Activated CD4-positive, alpha-beta T cell treated with anti-CD3 and anti-CD28 coated beads, Interleukin-2, amount 10 ng/mL, durations not matched to agents 24 days and 14 days (primary cell): ENCODE results near the gene ZFHX2. TPM values are rescaled to one million over a fixed set of nuclear protein-coding genes. Genes with fewer than 3 reads are reported as not detected.

Source experiments
- DNase-seq: peaks from one replicate; pipeline ENCODE4 v3.0.0; 2022
- H3K27ac Mint-ChIP-seq: one replicate; pipeline ENCODE4 v1.8.0; 2022; ENCODE audit warnings: mild to moderate bottlenecking, mixed read lengths
- H3K27me3 Mint-ChIP-seq: one replicate; pipeline ENCODE4 v1.8.0; 2022; ENCODE audit warnings: mixed read lengths
- H3K36me3 Mint-ChIP-seq: one replicate; pipeline ENCODE4 v1.8.0; 2022; ENCODE audit warnings: low read depth, mild to moderate bottlenecking, mixed read lengths
- H3K4me1 Mint-ChIP-seq: one replicate; pipeline ENCODE4 v1.8.0; 2021; ENCODE audit warnings: mixed read lengths
- H3K4me3 Mint-ChIP-seq: one replicate; pipeline ENCODE4 v1.8.0; 2022; ENCODE audit warnings: mild to moderate bottlenecking, moderate library complexity, mixed read lengths
- H3K9me3 Mint-ChIP-seq: one replicate; pipeline ENCODE4 v1.8.0; 2021; ENCODE audit warnings: mixed read lengths
- intact Hi-C: fragments of 100-400 bp; cut with micrococcal nuclease; formaldehyde crosslinking; loops from one replicate; pipeline ENCODE4 v1.15.1; 2023
- total RNA-seq: library from RNA; stranded (reverse); gene quantifications from 2 replicates; pipeline ENCODE4 v1.2.3, GENCODE V29; 2022

The ZFHX2 gene
- total RNA-seq, 1 donor from 2014 or later, result 2.8 TPM

- Mint-ChIP-seq H3K4me3 (no peak overlapping the region), H3K9me3 (no peaks in the 10 kb centered on the region), H3K36me3 (peaks cover 55% of the 10 kb centered on the region), H3K27ac (peak overlapping the region; percentile 39), H3K4me1 (peaks cover 32% of the 10 kb centered on the region), H3K27me3 (no peaks in the 10 kb centered on the region)
- intact Hi-C loops, result loop anchor here (5.0 to 10.0 kb wide), 3 partner anchors 465 to 885 kb away; partner anchors contain the start of genes ACIN1, C14orf119, DCAF11 and NRL
- no peak for DNase-seq
These were observed 8.5 kb upstream of the ZFHX2 start for GRCh38 chr14:23559926-23560520.

- H3K36me3 Mint-ChIP-seq, result peaks cover 48% of the 10 kb centered on the region
- intact Hi-C loops, result loop anchor here (5.0 to 10.0 kb wide), 2 partner anchors 464 to 553 kb away; partner anchors contain the start of genes ACIN1, C14orf119, DCAF11 and NRL
- peaks cover 34% of the 10 kb centered on the region for H3K4me1 Mint-ChIP-seq
- H3K27ac Mint-ChIP-seq, result no peak overlapping the region
- no peaks in the 10 kb centered on the region for H3K9me3 Mint-ChIP-seq
- DNase-seq, result peak; percentile 90
- no peak overlapping the region for H3K4me3 Mint-ChIP-seq
- H3K27me3 Mint-ChIP-seq, result no peaks in the 10 kb centered on the region
These were observed 7.7 kb upstream of the ZFHX2 start for GRCh38 chr14:23559010-23559925.

GRCh38 chr14:23558346-23559009, 6.9 kb upstream of the ZFHX2 start:
- no peak for DNase-seq
- H3K9me3 Mint-ChIP-seq, result no peaks in the 10 kb centered on the region
- H3K4me3 Mint-ChIP-seq, result peak overlapping the region; percentile 3
- H3K4me1 Mint-ChIP-seq, result peaks cover 34% of the 10 kb centered on the region
- peak overlapping the region; percentile 3 for H3K27ac Mint-ChIP-seq
- peaks cover 44% of the 10 kb centered on the region for H3K36me3 Mint-ChIP-seq
- intact Hi-C loops, result loop anchor here (5.0 to 10.0 kb wide), 2 partner anchors 464 to 554 kb away; partner anchors contain the start of genes ACIN1, C14orf119, DCAF11 and NRL
- no peaks in the 10 kb centered on the region for H3K27me3 Mint-ChIP-seq

- H3K9me3 Mint-ChIP-seq, result no peaks in the 10 kb centered on the region
- intact Hi-C loops, result loop anchor here (5.0 to 10.0 kb wide), 2 partner anchors 463 to 554 kb away; partner anchors contain the start of genes ACIN1, C14orf119, DCAF11 and NRL
- H3K36me3 Mint-ChIP-seq, result peaks cover 38% of the 10 kb centered on the region
- DNase-seq, result no peak
- H3K4me3 Mint-ChIP-seq, result peak overlapping the region; percentile 80
- H3K4me1 Mint-ChIP-seq, result peaks cover 32% of the 10 kb centered on the region
- no peaks in the 10 kb centered on the region for H3K27me3 Mint-ChIP-seq
- peak overlapping the region; percentile 76 for H3K27ac Mint-ChIP-seq
These were observed 6.4 kb upstream of the ZFHX2 start for GRCh38 chr14:23557946-23558345.

- DNase-seq, result no peak
- Mint-ChIP-seq H3K9me3 (no peaks in the 10 kb centered on the region), H3K27ac (peak overlapping the region; percentile 76), H3K4me3 (peak overlapping the region; percentile 80), H3K4me1 (peaks cover 29% of the 10 kb centered on the region), H3K27me3 (no peaks in the 10 kb centered on the region), H3K36me3 (peaks cover 35% of the 10 kb centered on the region)
- intact Hi-C loops, result loop anchor here (5.0 to 10.0 kb wide), 2 partner anchors 463 to 555 kb away; partner anchors contain the start of genes ACIN1, C14orf119, DCAF11 and NRL
These were observed 6.0 kb upstream of the ZFHX2 start for GRCh38 chr14:23557521-23557920.

GRCh38 chr14:23556700-23557440, 5.3 kb upstream of the ZFHX2 start:
- H3K36me3 Mint-ChIP-seq, result peaks cover 32% of the 10 kb centered on the region
- no peaks in the 10 kb centered on the region for H3K9me3 Mint-ChIP-seq
- DNase-seq, result no peak
- peak overlapping the region; percentile 95 for H3K4me3 Mint-ChIP-seq
- H3K27me3 Mint-ChIP-seq, result no peaks in the 10 kb centered on the region
- peaks cover 29% of the 10 kb centered on the region for H3K4me1 Mint-ChIP-seq
- peak overlapping the region; percentile 98 for H3K27ac Mint-ChIP-seq
- intact Hi-C loops, result loop anchor here (1.0 to 10.0 kb wide), 3 partner anchors 88 to 555 kb away; partner anchors contain the start of genes ACIN1, C14orf119, DCAF11 and NGDN

- peak; percentile 98 for DNase-seq
- no peaks in the 10 kb centered on the region for H3K27me3 Mint-ChIP-seq
- peak within 1 kb of the TSS; percentile 95 for H3K4me3 Mint-ChIP-seq
- intact Hi-C loops, result loop anchor here (1.0 to 10.0 kb wide), 3 partner anchors 87 to 556 kb away; partner anchors contain the start of genes ACIN1, C14orf119, DCAF11 and NGDN
- H3K4me1 Mint-ChIP-seq, result peaks cover 30% of the 10 kb centered on the region
- no peaks in the 10 kb centered on the region for H3K9me3 Mint-ChIP-seq
- H3K36me3 Mint-ChIP-seq, result peaks cover 27% of the 10 kb centered on the region
- H3K27ac Mint-ChIP-seq, result peak within 1 kb of the TSS; percentile 98
These were observed 4.5 kb upstream of the ZFHX2 start, which contains the start of gene THTPA for GRCh38 chr14:23555882-23556699. TSS of gene THTPA (plus strand) at chr14:23556271. CDS start at chr14:23556758, 487 bp downstream.

- no peak for DNase-seq
- Mint-ChIP-seq H3K4me1 (peaks cover 30% of the 10 kb centered on the region), H3K9me3 (no peaks in the 10 kb centered on the region), H3K36me3 (peaks cover 23% of the 10 kb centered on the region), H3K27ac (peak overlapping the region; percentile 98), H3K27me3 (no peaks in the 10 kb centered on the region), H3K4me3 (peak overlapping the region; percentile 95)
- intact Hi-C loops, result loop anchor here (5.0 to 10.0 kb wide), 2 partner anchors 461 to 557 kb away; partner anchors contain the start of genes ACIN1, C14orf119, DCAF11 and NRL
These were observed 3.9 kb upstream of the ZFHX2 start for GRCh38 chr14:23555533-23555881.

GRCh38 chr14:23550812-23551265, 726 bp downstream of the ZFHX2 start:
- intact Hi-C loops, result loop anchor here (1.0 to 10.0 kb wide), 4 partner anchors 16 to 456 kb away; partner anchors contain the start of genes ACIN1, AP1G2, C14orf119 and NGDN
- Mint-ChIP-seq H3K9me3 (no peaks in the 10 kb centered on the region), H3K36me3 (no peaks in the 10 kb centered on the region), H3K27me3 (no peaks in the 10 kb centered on the region), H3K27ac (peak overlapping the region; percentile 89), H3K4me3 (no peak overlapping the region), H3K4me1 (peaks cover 8% of the 10 kb centered on the region)
- no peak for DNase-seq

GRCh38 chr14:23550131-23550811, 1.3 kb downstream of the ZFHX2 start:
- intact Hi-C loops, result loop anchor here (2.0 to 10.0 kb wide), 2 partner anchors 17 to 455 kb away; partner anchors contain the start of genes ACIN1, AP1G2 and C14orf119

More at GRCh38 chr14:23550131-23550811, 1.3 kb downstream of the ZFHX2 start:
- Mint-ChIP-seq H3K36me3 (no peaks in the 10 kb centered on the region), H3K4me1 (peaks cover 6% of the 10 kb centered on the region), H3K4me3 (no peak overlapping the region), H3K27me3 (no peaks in the 10 kb centered on the region), H3K9me3 (no peaks in the 10 kb centered on the region), H3K27ac (no peak overlapping the region)
- no peak for DNase-seq
